SH-SY5Y (cell line): ENCODE measurements around the gene PGBD4.

ENCODE experiments used
- GATA2 ChIP-seq: IDR thresholded peaks from 2 replicates; pipeline ENCODE4 v1.6.1; 2011; ENCODE audit warnings: mild to moderate bottlenecking, low read depth, low read length
- GATA3 ChIP-seq: IDR thresholded peaks from 2 replicates; pipeline ENCODE4 v1.6.1; 2011; ENCODE audit warnings: low read depth, mild to moderate bottlenecking, low read length, moderate library complexity

Gene PGBD4

GRCh38 chr15:34085746-34086145, 16.1 kb upstream of the PGBD4 start:
- TF ChIP-seq GATA2 (no peak), GATA3 (no peak)

DNA sequence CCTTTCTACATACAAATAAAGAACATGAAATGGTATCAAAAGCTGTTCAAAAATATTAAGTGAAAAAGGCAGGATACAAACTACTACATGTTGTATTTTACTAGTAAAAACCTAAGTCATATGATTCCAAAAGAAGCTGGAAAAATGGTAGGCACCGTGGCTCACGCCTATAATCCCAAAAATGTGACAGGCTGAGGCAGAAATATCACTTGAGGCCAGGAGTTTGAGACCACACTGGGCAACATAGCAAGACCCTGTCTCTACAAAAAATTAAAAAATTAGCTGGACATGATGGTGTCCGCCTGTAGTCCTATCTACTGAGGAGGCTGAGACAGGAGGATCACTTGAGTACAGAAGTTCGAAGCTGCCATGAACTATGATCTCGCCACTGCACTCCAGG, 2.0 kb upstream of the PGBD4 start:
- TF ChIP-seq GATA3 (no peak), GATA2 (no peak)

DNA sequence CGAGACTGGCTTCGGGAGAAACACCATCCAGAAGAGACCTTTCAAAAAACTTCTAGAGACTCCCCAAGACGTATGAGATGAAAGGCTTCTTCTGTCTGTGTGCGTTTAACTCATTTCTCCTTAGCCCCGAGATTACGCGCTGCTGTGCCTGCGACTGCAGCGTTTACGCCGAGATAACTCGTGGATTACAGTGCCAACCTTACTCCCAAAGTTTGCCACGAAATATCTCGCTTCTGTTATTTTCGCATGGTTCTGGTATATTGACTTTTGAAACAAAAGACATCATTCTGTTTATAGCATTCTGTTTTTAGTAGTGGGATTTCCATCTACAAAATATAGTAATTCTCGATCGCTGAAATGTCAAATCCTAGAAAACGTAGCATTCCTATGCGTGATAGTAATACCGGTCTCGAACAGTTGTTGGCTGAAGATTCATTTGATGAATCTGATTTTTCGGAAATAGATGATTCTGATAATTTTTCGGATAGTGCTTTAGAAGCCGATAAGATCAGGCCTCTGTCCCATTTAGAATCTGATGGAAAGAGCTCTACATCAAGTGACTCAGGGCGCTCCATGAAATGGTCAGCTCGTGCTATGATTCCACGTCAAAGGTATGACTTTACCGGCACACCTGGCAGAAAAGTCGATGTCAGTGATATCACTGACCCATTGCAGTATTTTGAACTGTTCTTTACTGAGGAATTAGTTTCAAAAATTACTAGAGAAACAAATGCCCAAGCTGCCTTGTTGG, 467 bp downstream of the PGBD4 start:
- peak; percentile 12; the same call in 1 of the 2 replicates for TF ChIP-seq GATA2
- TF ChIP-seq GATA3: no peak

DNA sequence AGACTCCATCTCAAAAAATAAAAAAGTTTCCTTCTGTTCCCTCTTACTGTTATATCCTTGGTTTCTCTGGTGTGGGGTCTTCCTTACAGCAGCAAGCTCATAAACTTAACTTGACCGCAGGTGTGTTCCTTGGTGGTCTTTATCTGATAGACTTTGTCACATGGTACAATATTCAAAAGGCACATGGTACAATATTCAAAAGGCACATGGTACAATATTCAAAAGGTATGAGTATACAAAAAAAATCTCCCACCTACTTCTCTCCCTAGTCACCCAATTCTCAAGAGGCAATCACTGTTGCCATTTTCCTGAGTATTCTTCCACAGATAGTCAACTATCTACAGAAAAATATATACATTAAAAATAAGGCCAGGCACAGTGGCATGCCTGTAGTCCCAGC, 4.5 kb downstream of the PGBD4 start:
- TF ChIP-seq GATA2 (no peak), GATA3 (no peak)

- TF ChIP-seq GATA2 (no peak), GATA3 (no peak)
Measured at GRCh38 chr15:34107315-34107714, 5.4 kb downstream of the PGBD4 start.

DNA sequence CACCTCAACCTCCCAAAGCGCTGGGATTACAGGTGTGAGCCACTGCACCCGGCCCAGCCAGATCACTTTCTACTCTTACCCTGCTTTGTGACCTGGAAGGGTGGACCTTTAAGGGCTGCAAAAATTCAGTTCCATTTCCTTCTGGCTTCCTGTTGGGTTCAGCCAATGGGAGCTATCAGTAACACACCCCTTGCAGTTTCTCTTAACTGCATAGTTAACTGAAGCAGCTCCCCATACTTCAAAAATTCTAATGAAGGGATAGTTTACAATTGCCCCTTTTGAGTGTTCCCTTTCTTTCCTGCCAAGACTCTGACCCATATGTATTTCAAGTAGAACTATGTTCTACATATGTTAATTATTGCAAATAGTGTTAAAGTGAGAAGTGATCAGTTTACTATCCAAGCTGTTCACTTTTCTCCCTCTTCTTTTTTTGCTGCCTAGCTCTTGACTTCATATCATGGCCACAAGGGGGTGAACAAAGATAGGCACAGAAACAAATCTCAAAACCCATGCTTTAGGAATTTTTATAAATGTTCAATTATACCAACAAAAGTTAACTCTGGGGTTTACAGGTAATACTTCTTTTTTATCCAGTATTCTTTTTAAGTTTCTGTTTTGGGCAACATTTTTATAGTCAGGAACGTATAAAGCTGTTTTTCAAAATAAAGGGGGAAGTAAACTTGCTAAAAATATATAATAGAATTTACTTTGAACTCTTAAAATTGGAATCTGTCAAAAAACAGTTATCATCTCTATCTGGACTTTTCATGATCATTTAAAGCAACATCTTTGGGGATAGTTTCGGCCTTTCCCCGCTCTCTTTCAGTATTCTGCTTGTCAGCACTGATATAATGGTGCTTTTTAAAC, 8.1 kb downstream of the PGBD4 start:
- TF ChIP-seq GATA3 (no peak), GATA2 (no peak)

GRCh38 chr15:34111488-34111887, 9.6 kb downstream of the PGBD4 start:
- TF ChIP-seq GATA2: no peak
- no peak for TF ChIP-seq GATA3

GRCh38 chr15:34114215-34114614, 12.3 kb downstream of the PGBD4 start:
- TF ChIP-seq GATA2 (no peak), GATA3 (no peak)

DNA sequence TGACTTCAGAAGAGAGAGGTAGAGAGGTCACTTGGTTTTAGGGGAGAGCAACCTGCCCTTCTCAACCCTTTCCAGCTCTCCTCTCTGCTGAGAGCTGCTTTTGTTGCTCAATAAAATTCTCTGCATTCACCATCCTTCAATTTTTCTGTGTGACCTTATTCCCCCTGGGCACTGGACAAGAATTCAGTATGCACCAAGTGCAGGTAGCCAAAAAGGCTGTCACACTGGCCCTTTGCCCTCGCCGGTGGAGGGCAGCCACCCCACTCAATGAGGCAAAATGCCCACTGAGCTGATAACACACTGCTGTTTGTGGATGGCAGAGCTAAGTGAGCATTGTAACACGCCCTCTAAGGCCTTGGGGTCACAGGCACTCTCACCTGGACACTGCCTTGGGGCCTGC, 12.9 kb downstream of the PGBD4 start:
- TF ChIP-seq GATA2: no peak
- no peak for TF ChIP-seq GATA3

- TF ChIP-seq GATA3 (no peak), GATA2 (no peak)
Measured at GRCh38 chr15:34116620-34117019, 14.7 kb downstream of the PGBD4 start.

DNA sequence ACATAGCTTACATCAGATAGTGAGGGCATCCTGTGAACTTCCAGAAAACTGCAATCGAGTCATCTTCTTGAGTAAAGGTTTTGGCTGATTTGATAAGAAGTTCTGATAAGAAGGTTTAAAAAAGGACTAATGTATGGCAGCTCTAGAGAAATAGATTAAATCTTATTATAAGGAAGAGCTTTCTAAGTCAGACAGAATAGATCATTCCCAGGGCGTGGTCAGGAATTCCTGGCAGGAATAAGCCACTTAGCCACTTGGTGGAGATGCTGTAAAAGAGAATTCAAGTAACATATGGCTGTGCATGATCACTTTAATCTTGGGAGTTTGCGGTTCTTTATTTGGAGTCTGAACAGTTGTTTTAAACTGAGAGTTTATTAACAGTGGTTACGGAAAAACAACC, 17.4 kb downstream of the PGBD4 start:
- TF ChIP-seq GATA3 (no peak), GATA2 (no peak)

DNA sequence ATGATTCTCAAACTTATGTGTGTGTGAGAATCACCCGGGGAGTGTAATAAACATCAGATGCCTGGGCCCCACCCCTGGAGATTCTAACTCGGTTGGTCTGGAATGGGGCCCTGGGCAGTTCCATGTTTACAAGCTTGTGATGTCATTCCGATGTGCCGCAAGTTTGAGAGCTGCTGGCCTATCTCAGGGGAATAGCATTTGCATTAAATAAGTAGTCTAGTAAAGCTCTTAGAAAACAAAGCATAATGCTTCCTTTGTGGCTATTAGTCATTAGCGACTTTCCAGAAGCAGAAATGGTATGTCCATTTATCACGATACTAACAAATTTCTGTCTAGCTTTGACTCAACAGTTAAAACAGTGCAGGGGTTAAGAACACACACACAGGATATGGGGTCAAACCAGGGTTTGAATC, 20.9 kb downstream of the PGBD4 start:
- TF ChIP-seq GATA2 (no peak), GATA3 (no peak)

GRCh38 chr15:34124651-34125050, 22.8 kb downstream of the PGBD4 start:
- TF ChIP-seq GATA3 (no peak), GATA2 (no peak)

GRCh38 chr15:34125945-34126344, 24.1 kb downstream of the PGBD4 start:
- TF ChIP-seq GATA3 (no peak), GATA2 (no peak)

- TF ChIP-seq GATA3 (no peak), GATA2 (no peak)
Measured at GRCh38 chr15:34126522-34126921, 24.6 kb downstream of the PGBD4 start.
